AG09309 (cell line): ENCODE data around the gene DACH1.

ENCODE experiments used
- DNase-seq: peaks from one replicate; pipeline ENCODE4 v3.0.0-alpha.2; 2010; ENCODE audit warnings: low read depth
- H3K4me3 ChIP-seq: 2 replicates; pipeline ENCODE4 v1.5.1; 2011; ENCODE audit warnings: mild to moderate bottlenecking, low read depth, low read length, moderate library complexity; ENCODE audit not compliant: control insufficient read depth
- CTCF ChIP-seq: IDR thresholded peaks from 2 replicates; pipeline ENCODE4 v1.5.1; 2011; ENCODE audit warnings: mild to moderate bottlenecking, low read depth, low read length, inconsistent platforms; ENCODE audit not compliant: insufficient read depth, control insufficient read depth; ENCODE audit errors: missing control alignments

Gene DACH1

GRCh38 chr13:71661921-71662320 lies 205.1 kb downstream of the DACH1 start:
- no peak for TF ChIP-seq CTCF
- no peak overlapping the region for H3K4me3 ChIP-seq
- no peak for DNase-seq

GRCh38 chr13:71659404-71659803 lies 207.6 kb downstream of the DACH1 start:
- no peak overlapping the region for H3K4me3 ChIP-seq
- no peak for DNase-seq
- TF ChIP-seq CTCF = no peak

GRCh38 chr13:71645467-71645866 lies 221.5 kb downstream of the DACH1 start:
- no peak for TF ChIP-seq CTCF
- no peak for DNase-seq
- H3K4me3 ChIP-seq = no peak overlapping the region

- no peak for TF ChIP-seq CTCF
- DNase-seq = no peak
- H3K4me3 ChIP-seq = no peak overlapping the region
Measured at GRCh38 chr13:71644579-71644978, 222.4 kb downstream of the DACH1 start.

GRCh38 chr13:71643448-71643860 lies 223.6 kb downstream of the DACH1 start:
- DNase-seq = no peak
- H3K4me3 ChIP-seq = no peak overlapping the region
- no peak for TF ChIP-seq CTCF

- no peak for TF ChIP-seq CTCF
- no peak overlapping the region for H3K4me3 ChIP-seq
- DNase-seq = no peak
Measured at GRCh38 chr13:71638751-71639150, 228.3 kb downstream of the DACH1 start.

GRCh38 chr13:71634602-71635443 lies 232.2 kb downstream of the DACH1 start:
- no peak for TF ChIP-seq CTCF
- DNase-seq = no peak
- no peak overlapping the region for H3K4me3 ChIP-seq
